H1 (cell line): ENCODE results near the gene WWC1. TPM values are rescaled to one million over a fixed set of nuclear protein-coding genes. Genes with fewer than 3 reads are reported as not detected.

Experiments
- CTCF ChIA-PET: fragments of 300-600 bp; sonication (Branson Sonifier 250); formaldehyde crosslinking; loops from one replicate; lab custom pipeline; 2021; ENCODE audit not compliant: partially characterized antibody; lab: Charles Lee
- POLR2A ChIA-PET: fragments of 300-600 bp; sonication (Branson Sonifier 250); formaldehyde crosslinking; loops from one replicate; lab custom pipeline; 2021; ENCODE audit warnings: inconsistent platforms; ENCODE audit not compliant: partially characterized antibody; lab: Charles Lee
- DNase-seq, 2 experiments: peaks; one replicate each; pipeline versions ENCODE4 v3.0.0 to v3.0.0-alpha.2; 2010 to 2022; ENCODE audit warnings: low spot score in 2 of 2, low read depth in 1 of 2, mixed read lengths in 1 of 2
- FAIRE-seq: peaks from 2 replicates; lab custom pipeline; 2011; peaks lifted over from hg19 to GRCh38; lab: Jason Lieb, UNC
- H2AFZ ChIP-seq: 2 replicates; pipeline ENCODE4 v1.8.1; 2012; ENCODE audit warnings: low read length, inconsistent platforms
- H2AK5ac ChIP-seq: 2 replicates; pipeline ENCODE4 v1.6.1; 2013; ENCODE audit warnings: low read depth, low read length
- H2BK120ac ChIP-seq: replicated peaks from 2 replicates; pipeline ENCODE3; 2013; ENCODE audit warnings: low read depth, low read length, inconsistent platforms
- H2BK12ac ChIP-seq: 2 replicates; pipeline ENCODE4 v1.6.1; 2013; ENCODE audit warnings: low read depth, low read length
- H2BK15ac ChIP-seq: 2 replicates; pipeline ENCODE4 v1.6.1; 2013; ENCODE audit warnings: low read length
- H2BK20ac ChIP-seq: 2 replicates; pipeline ENCODE4 v1.6.1; 2013; ENCODE audit warnings: low read length
- H2BK5ac ChIP-seq: 2 replicates; pipeline ENCODE4 v1.6.1; 2013; ENCODE audit warnings: low read depth, low read length
- H3K14ac ChIP-seq: 2 replicates; pipeline ENCODE4 v1.6.1; 2013; ENCODE audit warnings: inconsistent platforms; ENCODE audit not compliant: insufficient read length
- H3K18ac ChIP-seq: 2 replicates; pipeline ENCODE4 v1.6.1; 2013; ENCODE audit warnings: low read length; ENCODE audit errors: extremely low read depth
- H3K23ac ChIP-seq: 2 replicates; pipeline ENCODE4 v1.6.1; 2013; ENCODE audit warnings: inconsistent platforms; ENCODE audit not compliant: insufficient read length
- H3K23me2 ChIP-seq: 2 replicates; pipeline ENCODE4 v1.6.1; 2013; ENCODE audit warnings: low read depth, low read length
- H3K27ac ChIP-seq: 2 replicates; pipeline ENCODE4 v1.6.1; 2011; ENCODE audit warnings: low read depth, low read length, inconsistent platforms
- H3K27me3 ChIP-seq, 4 experiments: replicated peaks in 1 of 4; 1 replicate in 1 of 4; 2 replicates in 3 of 4; pipeline versions ENCODE4 v1.6.1 to v1.8.1; 2011 to 2013; ENCODE audit warnings: low read length in 3 of 4, mild to moderate bottlenecking in 3 of 4, inconsistent platforms in 2 of 4, mixed read lengths in 2 of 4, moderate library complexity in 1 of 4; ENCODE audit not compliant: control insufficient read depth in 3 of 4, insufficient read depth in 3 of 4; ENCODE audit errors: extremely low read depth in 1 of 4
- H3K36me3 ChIP-seq, 4 experiments: 2 replicates each; pipeline versions ENCODE4 v1.6.1 to v1.8.1; 2011 to 2013; ENCODE audit warnings: mild to moderate bottlenecking in 4 of 4, low read length in 3 of 4, moderate library complexity in 2 of 4, control low read depth in 1 of 4, inconsistent platforms in 1 of 4; ENCODE audit not compliant: insufficient read depth in 4 of 4, control insufficient read depth in 2 of 4
- H3K4ac ChIP-seq: replicated peaks from 2 replicates; pipeline ENCODE3; 2013; ENCODE audit warnings: low read length, low read depth, mixed read lengths, inconsistent platforms; ENCODE audit not compliant: insufficient read length
- H3K4me1 ChIP-seq, 4 experiments: replicated peaks in 1 of 4; 1 replicate in 1 of 4; 2 replicates in 3 of 4; pipeline versions ENCODE4 v1.6.1 to v1.8.1; 2011 to 2013; ENCODE audit warnings: low read length in 3 of 4, inconsistent platforms in 2 of 4, mixed read lengths in 1 of 4; ENCODE audit not compliant: insufficient read depth in 4 of 4, control insufficient read depth in 3 of 4
- H3K4me2 ChIP-seq, 2 experiments: 2 replicates each; pipeline versions ENCODE4 v1.6.1 to v1.8.1; 2011 to 2013; ENCODE audit warnings: low read depth in 2 of 2, low read length in 2 of 2, control low read depth in 1 of 2, inconsistent platforms in 1 of 2, mild to moderate bottlenecking in 1 of 2; ENCODE audit not compliant: insufficient read depth in 1 of 2
- H3K4me3 ChIP-seq, 4 experiments: fragments of 200-600, 300-600 bp in 1 of 4; sonication (generic), shearing (Covaris generic), sonication (Bioruptor Twin) in 1 of 4; 2 replicates each; pipeline versions ENCODE4 v1.5.1 to v1.8.1; 2011 to 2016; ENCODE audit warnings: low read length in 4 of 4, low read depth in 3 of 4, control low read depth in 2 of 4, inconsistent platforms in 2 of 4, mild to moderate bottlenecking in 2 of 4, mixed read lengths in 1 of 4, moderate library complexity in 1 of 4; ENCODE audit not compliant: insufficient read depth in 2 of 4; ENCODE audit errors: extremely low read depth in 1 of 4
- H3K56ac ChIP-seq: replicated peaks from 2 replicates; pipeline ENCODE3; 2013; ENCODE audit warnings: low read depth, mild to moderate bottlenecking, mixed read lengths, low read length, inconsistent platforms; ENCODE audit not compliant: insufficient read length
- H3K79me1 ChIP-seq: 2 replicates; pipeline ENCODE4 v1.6.1; 2013; ENCODE audit warnings: low read depth, low read length, control low read depth
- H3K79me2 ChIP-seq, 2 experiments: 2 replicates each; pipeline versions ENCODE4 v1.6.1 to v1.8.1; 2012 to 2013; ENCODE audit warnings: low read length in 2 of 2, mild to moderate bottlenecking in 2 of 2, inconsistent platforms in 1 of 2; ENCODE audit not compliant: insufficient read depth in 2 of 2, control insufficient read depth in 1 of 2
- H3K9ac ChIP-seq, 4 experiments: replicated peaks in 1 of 4; 1 replicate in 1 of 4; 2 replicates in 3 of 4; pipeline versions ENCODE4 v1.6.1 to v1.8.1; 2011 to 2013; ENCODE audit warnings: low read depth in 3 of 4, low read length in 3 of 4, control low read depth in 2 of 4, mild to moderate bottlenecking in 2 of 4, moderate library complexity in 2 of 4, inconsistent platforms in 1 of 4; ENCODE audit errors: extremely low read depth in 1 of 4
- H3K9me3 ChIP-seq, 2 experiments: 2 replicates each; pipeline versions ENCODE4 v1.6.1 to v1.8.1; 2012 to 2013; ENCODE audit warnings: mild to moderate bottlenecking in 2 of 2, moderate library complexity in 2 of 2, control low read depth in 1 of 2, inconsistent platforms in 1 of 2, low read depth in 1 of 2, low read length in 1 of 2, mixed read lengths in 1 of 2; ENCODE audit not compliant: insufficient read depth in 2 of 2
- H4K20me1 ChIP-seq, 2 experiments: replicated peaks in 1 of 2; 2 replicates each; pipeline versions ENCODE3 to v1.8.1; 2011 to 2013; ENCODE audit warnings: inconsistent platforms in 2 of 2, low read length in 2 of 2, mild to moderate bottlenecking in 1 of 2; ENCODE audit not compliant: insufficient read depth in 2 of 2, control insufficient read depth in 1 of 2
- H4K5ac ChIP-seq: 2 replicates; pipeline ENCODE4 v1.6.1; 2013; ENCODE audit warnings: low read length, low read depth, mixed read lengths, inconsistent platforms; ENCODE audit not compliant: insufficient read length
- H4K8ac ChIP-seq: 2 replicates; pipeline ENCODE4 v1.8.0; 2013; ENCODE audit warnings: mild to moderate bottlenecking, moderate library complexity, low read length, inconsistent platforms; ENCODE audit not compliant: insufficient read depth; ENCODE audit errors: extremely low read depth
- H4K91ac ChIP-seq: replicated peaks from 2 replicates; pipeline ENCODE3; 2013; ENCODE audit warnings: low read length, mixed read lengths, inconsistent platforms; ENCODE audit not compliant: insufficient read length
- CHD2 ChIP-seq: IDR thresholded peaks from 2 replicates; pipeline ENCODE4 v1.6.1; 2012; ENCODE audit warnings: low read length, improper control_type of control experiment
- EP300 ChIP-seq, 2 experiments: IDR thresholded peaks; 1 replicate in 1 of 2; 2 replicates in 1 of 2; pipeline ENCODE4 v1.6.1; 2011 to 2012; ENCODE audit warnings: low read depth in 2 of 2, low read length in 2 of 2, mild to moderate bottlenecking in 2 of 2, borderline replicate concordance in 1 of 2, inconsistent platforms in 1 of 2, moderate library complexity in 1 of 2
- MAFK ChIP-seq: IDR thresholded peaks from 2 replicates; pipeline ENCODE4 v1.6.1; 2012; ENCODE audit warnings: low read depth, mild to moderate bottlenecking, improper control_type of control experiment, low read length
- PHF8 ChIP-seq: fragments of 200-600 bp; sonication (generic); conservative IDR thresholded peaks from 2 replicates; pipeline ENCODE4 v1.7.1; 2012; ENCODE audit warnings: low read depth, mild to moderate bottlenecking, inconsistent platforms, low read length, moderate library complexity
- TAF1 ChIP-seq: IDR thresholded peaks from 2 replicates; pipeline ENCODE4 v1.6.1; 2011; ENCODE audit warnings: mild to moderate bottlenecking, low read depth, low read length
- WGBS, 2 experiments: shearing (Covaris generic) in 1 of 2; methylation state at CpG; one replicate each; pipeline versions ENCODE4 v1.1.6 to v1.1.7; 2013 to 2015; ENCODE audit warnings: low lambda C conversion rate in 2 of 2, mixed read lengths in 2 of 2, inconsistent platforms in 1 of 2, low coverage in 1 of 2, missing lambda C conversion rate in 1 of 2; ENCODE audit not compliant: insufficient replicate concordance in 2 of 2, insufficient coverage in 1 of 2, insufficient read length in 1 of 2; ENCODE audit errors: extremely low coverage in 1 of 2, missing lambda C conversion rate in 1 of 2; 5-methylcytosine and 5-hydroxymethylcytosine counted together
- polyA plus RNA-seq, 7 experiments: library from polyadenylated mRNA; depleted of rRNA in 3 of 7; stranded (reverse) in 5 of 7; unstranded in 2 of 7; fragments of >200 nt in 5 of 7; fragments of 200-250 nt in 2 of 7; gene quantifications; 1 replicate in 5 of 7; 2 replicates in 1 of 7; 4 replicates in 1 of 7; pipeline versions ENCODE4 v1.2.1 to v1.2.3, GENCODE V29; 2011 to 2013; ENCODE audit warnings: missing spikeins in 2 of 7, mixed read lengths in 2 of 7
- total RNA-seq: library from RNA; stranded (reverse); fragmentation: NEBNext Ultra II Directional; extraction: Animal tissue kit (Norgen Biotek cat#: 25700); gene quantifications from 2 replicates; pipeline ENCODE4 v1.2.1, GENCODE V29; 2021

Gene WWC1
- total and polyA plus RNA-seq, 2 of the 8 experiments (the other 6 are each of a cell fraction or from before 2014, with no cell fraction given) = 16.4 to 41.1 TPM

DNA sequence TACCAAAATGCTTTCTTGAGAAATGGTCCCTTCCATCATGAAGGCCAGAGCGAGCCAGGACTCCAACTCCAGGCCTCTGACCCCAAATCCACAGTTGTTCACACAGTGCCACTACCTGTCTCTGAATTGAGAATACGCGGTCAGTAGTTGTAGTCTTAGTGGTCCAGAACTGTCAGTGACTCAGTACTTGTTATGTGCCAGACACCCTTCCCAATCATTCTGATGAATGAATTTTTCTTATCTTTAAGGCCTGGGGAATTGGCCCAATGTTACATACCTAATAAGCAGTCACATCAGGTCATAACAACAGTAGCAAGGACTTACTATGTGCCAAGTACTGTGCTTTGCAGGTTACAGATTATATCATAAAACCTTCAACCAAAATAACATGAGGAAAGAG is 122.2 kb downstream of the WWC1 start:
- POLR2A ChIA-PET = no interaction called here
- Histone ChIP-seq H2BK15ac (no peak overlapping the region), H3K14ac (no peak overlapping the region), H2AK5ac (no peak overlapping the region), H3K79me2 (no peaks in the 10 kb centered on the region), H3K4me1 (no peaks in the 10 kb centered on the region), H3K36me3 (peaks cover 7 to 42% (median 26%) of the 10 kb centered on the region in 4 experiments), H3K9ac (no peak overlapping the region), H2BK5ac (no peak overlapping the region), H2BK20ac (no peak overlapping the region), H3K56ac (no peak overlapping the region), H2AFZ (no peak overlapping the region), H3K4me2 (no peak overlapping the region), H4K8ac (no peak overlapping the region), H2BK12ac (no peak overlapping the region), H4K20me1 (peaks cover 2 to 3% of the 10 kb centered on the region in 2 experiments), H3K23me2 (no peaks in the 10 kb centered on the region; the same call in 1 of the 2 replicates), H4K5ac (no peak overlapping the region), H2BK120ac (no peak overlapping the region), H3K9me3 (no peaks in the 10 kb centered on the region), H3K79me1 (no peaks in the 10 kb centered on the region), H3K4ac (no peak overlapping the region), H3K27ac (no peak overlapping the region), H3K27me3 (no peaks in the 10 kb centered on the region), H4K91ac (no peak overlapping the region), H3K4me3 (no peak overlapping the region), H3K18ac (no peak overlapping the region), H3K23ac (no peak overlapping the region)
- FAIRE-seq = no peak
- 99% methylated on average over 3 of the region's 3 CpGs; no CpG with 5 or more reads in 1 of the 2 experiments for WGBS, 2 experiments
- CTCF ChIA-PET = interaction anchor here (1.0 to 2.1 kb wide), 4 partner anchors 9 to 144 kb away, joined by 3 to 6 read pairs (median 4); no protein-coding TSS in a partner anchor
- DNase-seq = no peak
- TF ChIP-seq CHD2 = no peak
- TF ChIP-seq MAFK = no peak
- TF ChIP-seq EP300 (IDR thresholded peaks at IDR 0.05; ENCODE audit: borderline replicate concordance in 1 of 2, low read depth in 2 of 2, low read length in 2 of 2) = no peak
- no peak for TF ChIP-seq PHF8
- TF ChIP-seq TAF1 = no peak
